NCI-H226 (cell line): ENCODE measurements around the gene PLXNA4.

Experiments used
- DNase-seq: peaks from one replicate; pipeline ENCODE4 v3.0.0-alpha.2; 2015

The PLXNA4 gene

DNA sequence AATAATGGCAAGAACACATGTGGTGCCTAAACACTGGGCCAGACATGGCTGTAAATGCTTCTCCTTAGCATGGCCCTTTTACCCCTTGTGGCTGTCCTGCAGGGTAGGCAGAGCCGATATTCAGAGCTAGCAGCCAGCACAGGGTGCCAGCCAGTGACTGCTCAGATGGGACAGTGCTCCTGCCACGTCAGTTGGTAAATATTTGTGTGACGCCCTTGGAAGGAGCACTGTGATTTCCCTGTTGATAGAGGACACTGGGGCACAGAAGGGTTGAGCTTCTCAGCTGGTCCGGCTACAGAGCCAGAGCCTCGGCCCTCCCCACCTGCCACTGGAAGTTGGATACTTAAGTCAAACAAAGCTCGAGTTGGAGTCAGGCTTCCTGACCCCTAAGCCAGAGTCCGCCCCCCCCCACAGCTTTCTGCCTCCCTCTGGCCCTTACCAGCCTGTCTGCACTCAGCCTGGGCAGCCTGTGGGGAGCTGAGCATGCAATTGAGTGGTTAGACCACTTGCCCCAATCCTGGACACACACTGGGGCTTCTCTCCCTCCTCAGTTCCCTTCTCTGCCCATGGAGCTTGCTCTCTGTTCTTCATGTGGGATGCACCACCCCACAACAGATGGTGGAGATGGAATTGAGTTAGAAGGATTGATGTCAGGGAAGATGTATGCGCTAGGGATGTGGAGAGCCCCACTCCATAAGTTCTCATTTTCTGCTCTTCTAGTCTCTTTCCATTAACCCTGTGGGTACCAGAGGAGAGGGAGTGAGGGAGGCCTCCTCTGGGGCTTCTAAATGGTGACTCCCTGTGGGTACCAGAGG lies 350.8 kb downstream of the PLXNA4 start:
- DNase-seq, result no peak

GRCh38 chr7:132221356-132221755 lies 354.9 kb downstream of the PLXNA4 start:
- DNase-seq, result no peak

- no peak for DNase-seq
These were observed 356.2 kb downstream of the PLXNA4 start for GRCh38 chr7:132220060-132220459.

GRCh38 chr7:132218876-132219275 lies 357.4 kb downstream of the PLXNA4 start:
- no peak for DNase-seq

GRCh38 chr7:132216847-132217525 lies 359.3 kb downstream of the PLXNA4 start:
- no peak for DNase-seq

DNA sequence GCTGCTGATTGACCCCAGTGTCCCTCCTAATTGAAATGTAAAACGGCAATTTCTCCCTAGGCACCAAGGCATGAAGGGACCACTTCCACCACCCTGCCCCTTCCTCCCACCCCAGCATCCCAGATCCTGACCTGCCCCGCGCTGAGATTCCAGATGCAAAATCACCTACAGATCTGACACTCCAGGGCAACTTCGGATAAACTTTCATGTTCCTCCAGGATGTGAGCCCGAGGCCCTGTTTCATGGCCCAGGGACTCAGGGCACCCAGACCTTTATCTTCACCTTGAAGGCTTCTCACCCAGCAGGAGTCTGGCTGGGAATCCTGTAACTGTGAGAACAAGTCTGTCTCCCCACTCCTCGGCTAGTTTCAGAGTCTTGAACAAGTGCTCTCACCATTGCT lies 361.8 kb downstream of the PLXNA4 start:
- DNase-seq, result no peak

- no peak for DNase-seq
These were observed 362.7 kb downstream of the PLXNA4 start for GRCh38 chr7:132213583-132213982.

DNA sequence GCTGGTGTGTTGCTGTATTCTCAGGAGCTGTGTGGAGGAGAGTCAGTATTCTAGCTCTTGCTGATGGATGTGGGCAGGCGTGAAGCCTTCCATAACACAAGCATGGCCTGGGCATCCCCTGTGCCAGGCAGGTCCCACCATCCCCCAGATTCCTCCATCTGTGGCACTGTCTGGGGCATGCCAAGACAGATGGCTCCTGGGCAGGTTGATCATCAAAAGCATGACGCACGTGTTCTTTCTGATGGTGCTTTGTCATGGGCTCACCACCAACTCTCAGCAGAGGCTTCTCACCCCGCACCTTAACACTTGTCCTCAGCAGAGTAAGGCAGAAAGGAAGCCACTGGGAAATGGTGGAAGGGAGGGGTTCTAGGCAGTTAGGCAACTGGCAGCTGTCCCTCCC lies 364.3 kb downstream of the PLXNA4 start:
- no peak for DNase-seq

- no peak for DNase-seq
These were observed 365.4 kb downstream of the PLXNA4 start for GRCh38 chr7:132210821-132211220.

DNA sequence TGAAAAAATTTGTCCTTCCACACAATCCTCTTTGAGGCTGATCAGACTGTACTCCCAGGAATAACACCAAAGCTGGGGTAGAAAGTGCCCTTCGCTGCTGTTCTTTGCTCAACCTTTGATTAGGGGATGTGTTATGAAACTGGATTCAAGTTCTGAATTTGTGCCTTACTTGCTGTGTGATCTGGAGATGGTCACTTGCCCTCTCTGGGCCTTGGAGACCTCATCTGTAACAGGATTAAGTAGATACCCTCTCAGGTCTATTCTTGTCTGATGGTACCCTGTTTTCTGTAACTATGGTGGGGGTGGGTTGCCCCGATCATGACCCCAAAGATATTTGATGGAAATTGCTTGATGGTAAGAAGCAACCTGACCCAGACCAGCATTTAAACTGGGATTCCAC lies 368.5 kb downstream of the PLXNA4 start:
- no peak for DNase-seq

DNA sequence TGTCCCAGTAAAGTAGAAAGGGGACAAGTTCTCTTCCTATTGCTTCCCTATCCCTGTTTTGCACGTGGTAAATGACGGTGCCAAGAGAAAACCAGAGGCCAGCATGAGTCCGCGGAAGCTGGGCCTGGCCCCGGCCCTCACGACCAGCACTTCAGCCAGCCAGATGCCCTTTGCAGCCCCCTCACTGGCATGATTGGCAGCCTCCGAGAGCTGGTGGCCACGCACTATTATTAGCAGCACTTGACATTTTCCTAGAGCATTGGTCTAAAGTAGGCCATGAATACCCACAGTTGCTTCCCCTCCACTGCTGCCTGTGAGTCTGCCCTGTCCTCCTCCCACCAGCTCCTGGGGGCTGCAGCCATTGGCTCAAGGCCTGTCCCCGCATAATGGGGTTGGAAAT lies 369.1 kb downstream of the PLXNA4 start:
- no peak for DNase-seq

GRCh38 chr7:132206594-132206993 lies 369.7 kb downstream of the PLXNA4 start:
- no peak for DNase-seq

GRCh38 chr7:132205509-132205908 lies 370.8 kb downstream of the PLXNA4 start:
- no peak for DNase-seq

- DNase-seq, result no peak
These were observed 373.2 kb downstream of the PLXNA4 start for GRCh38 chr7:132203021-132203420.

- DNase-seq, result no peak
These were observed 373.7 kb downstream of the PLXNA4 start for GRCh38 chr7:132202541-132202940.

DNA sequence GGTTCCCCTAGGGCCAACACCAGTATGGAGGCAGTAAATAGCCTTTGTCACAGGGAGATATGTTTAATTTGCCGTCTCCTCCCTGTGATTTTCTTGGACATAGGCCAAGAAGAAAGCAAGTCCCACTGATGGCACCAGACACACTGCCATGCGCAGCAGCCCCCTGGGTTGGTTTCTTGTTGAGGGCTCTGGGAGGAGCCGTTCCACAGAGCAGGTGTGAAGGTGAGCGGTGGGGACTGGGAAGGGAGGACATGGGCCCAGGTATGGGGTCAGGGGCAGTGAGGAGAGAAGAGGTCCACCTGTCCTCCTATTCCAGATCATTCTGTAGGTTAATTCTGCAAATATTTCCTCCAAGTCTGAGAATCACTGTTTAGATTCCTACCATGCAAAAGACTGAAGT lies 376.1 kb downstream of the PLXNA4 start:
- no peak for DNase-seq

DNA sequence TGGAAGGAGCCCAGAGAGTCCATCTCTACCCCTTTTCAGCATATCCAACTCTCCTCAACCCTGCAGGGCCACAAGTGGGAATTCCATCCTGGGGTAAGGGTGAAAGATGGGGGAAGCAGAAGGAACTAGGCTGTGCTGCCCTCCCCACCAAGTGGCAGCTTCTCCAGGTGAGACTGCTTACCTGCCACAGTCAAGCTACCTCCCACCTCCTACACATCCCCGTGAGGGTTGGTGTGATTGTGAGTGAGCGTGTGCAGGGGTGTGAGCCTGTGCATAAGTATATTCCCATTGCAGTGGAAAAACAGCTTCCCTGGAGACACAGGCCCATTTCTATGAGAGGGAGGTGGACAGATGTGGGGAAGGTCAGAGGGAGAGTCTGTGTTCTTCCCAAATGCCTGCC lies 376.6 kb downstream of the PLXNA4 start:
- DNase-seq, result no peak

DNA sequence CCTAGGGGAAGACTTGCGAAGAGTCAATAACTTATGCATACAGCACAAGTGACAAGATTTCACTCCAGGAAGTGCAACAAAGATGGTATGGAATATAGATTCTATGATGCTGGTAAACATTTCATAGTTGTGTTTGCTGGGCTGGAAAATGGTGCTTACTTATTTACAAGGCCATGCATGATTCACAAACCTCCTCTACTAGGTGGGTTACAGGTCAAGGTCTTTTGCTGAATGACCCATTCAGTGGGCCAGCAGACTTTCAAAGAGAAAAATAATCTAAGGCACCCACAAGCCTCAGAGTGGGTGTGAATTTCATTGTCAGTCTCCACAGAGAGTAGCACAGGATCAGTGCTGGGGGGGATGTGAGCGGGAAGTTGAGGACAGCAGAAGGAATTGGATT lies 378.5 kb downstream of the PLXNA4 start:
- DNase-seq, result no peak

- no peak for DNase-seq
These were observed 382.4 kb downstream of the PLXNA4 start for GRCh38 chr7:132193898-132194297.

DNA sequence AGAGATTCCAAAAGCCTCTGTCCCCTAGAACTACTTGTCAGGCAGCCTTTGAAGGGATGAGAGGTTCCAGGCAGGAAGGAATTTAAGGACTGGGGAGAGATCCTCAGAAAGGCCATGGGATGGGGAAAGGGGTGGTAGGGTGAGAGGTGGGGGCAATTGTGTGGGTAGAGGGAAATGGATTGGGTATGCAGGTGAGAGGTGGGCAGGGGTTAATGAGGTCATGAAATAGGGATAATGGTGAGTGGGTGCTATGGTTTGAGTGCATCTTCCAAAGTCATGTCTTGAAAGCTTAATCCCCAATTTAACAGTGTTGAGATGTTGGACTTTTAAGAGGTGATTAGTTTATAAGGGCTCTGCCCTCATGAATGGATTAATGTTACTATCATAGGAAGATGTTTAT lies 383.5 kb downstream of the PLXNA4 start:
- DNase-seq, result no peak

DNA sequence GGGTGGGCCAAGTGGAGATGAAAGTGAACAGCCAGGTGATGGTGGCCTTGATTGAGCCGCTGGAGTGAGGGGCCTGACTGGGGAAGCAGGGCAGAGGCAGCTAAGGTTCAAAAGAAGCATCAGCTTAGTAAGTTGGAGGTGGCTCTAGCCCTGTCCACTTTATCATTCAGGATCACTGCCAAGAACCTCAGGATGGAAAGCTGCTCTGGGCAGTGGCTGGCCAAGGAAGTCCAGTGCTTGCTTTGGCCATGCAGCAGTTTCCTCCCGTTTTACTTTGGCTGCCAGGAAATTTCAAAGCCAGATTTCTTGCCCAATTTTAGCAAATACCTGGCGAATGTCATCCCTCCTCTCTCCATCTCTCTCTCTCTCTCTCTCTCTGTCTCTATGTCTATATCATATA lies 384.9 kb downstream of the PLXNA4 start:
- no peak for DNase-seq

DNA sequence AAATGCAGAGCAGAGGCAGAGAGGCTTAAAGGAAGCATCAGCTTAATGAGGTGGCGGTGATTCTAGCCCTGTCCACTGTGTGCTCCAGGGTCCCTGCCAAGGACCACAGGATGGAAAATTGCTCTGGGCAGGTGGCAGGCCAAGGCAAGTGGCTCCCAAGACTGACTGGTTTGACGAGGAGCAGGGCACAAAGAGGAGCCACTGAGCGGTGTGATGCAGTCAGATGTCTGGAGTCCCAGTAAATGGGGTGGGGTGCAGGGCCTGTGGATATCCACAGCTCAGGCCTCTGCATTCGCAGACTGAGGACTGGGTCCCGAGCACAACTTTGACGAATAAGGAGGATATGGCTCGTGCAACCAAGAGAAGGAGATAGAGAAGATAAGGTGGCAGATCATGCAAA lies 385.6 kb downstream of the PLXNA4 start:
- no peak for DNase-seq

- DNase-seq, result no peak
These were observed 386.4 kb downstream of the PLXNA4 start for GRCh38 chr7:132189881-132190280.
